ENCODE data around the gene GALK1. TPM values are rescaled to one million over a fixed set of nuclear protein-coding genes. Genes with fewer than 3 reads are reported as not detected.

Gene GALK1
- total and polyA plus RNA-seq, 2 of the 13 experiments (the other 11 are each of a cell fraction or from before 2014, with no cell fraction given), result 59.9 to 93.6 TPM

- 0 out of 2 replicates have a peak, but pooled peaks have one; percentile 12 for TF ChIP-seq TFE3 (CRISPR knock-in tag; IDR thresholded peaks at IDR 0.05)
- TF ChIP-seq MEF2D (CRISPR knock-in tag; IDR thresholded peaks at IDR 0.05), result peak; percentile 15; the same call in 1 of the 2 replicates
- TF ChIP-seq ZNF772 (CRISPR knock-in tag; IDR thresholded peaks at IDR 0.05), result 0 out of 2 replicates have a peak, but pooled peaks have one; percentile 62
- TF ChIP-seq ZFP90 (CRISPR knock-in tag; IDR thresholded peaks at IDR 0.05; ENCODE audit: borderline replicate concordance), result 0 out of 2 replicates have a peak, but pooled peaks have one; percentile 41
- peak; percentile 76 for TF ChIP-seq ZNF652 (CRISPR knock-in tag; IDR thresholded peaks at IDR 0.05; ENCODE audit: borderline replicate concordance, low read depth)
- TF ChIP-seq HINFP (CRISPR knock-in tag; IDR thresholded peaks at IDR 0.05; ENCODE audit: low read depth), result peak; percentile 37; the same call in 1 of the 2 replicates
- TF ChIP-seq ZNF263 (CRISPR knock-in tag; IDR thresholded peaks at IDR 0.05), result 0 out of 2 replicates have a peak, but pooled peaks have one; percentile 27
- peak; percentile 51; the same call in 1 of the 2 replicates for TF ChIP-seq MED1 (CRISPR knock-in tag; IDR thresholded peaks at IDR 0.05)
- no peak for TF ChIP-seq AGO1 (IDR thresholded peaks at IDR 0.05; ENCODE audit: low read depth, low read length, poor library complexity, severe bottlenecking)
- no peak for TF ChIP-seq ATF1 (CRISPR knock-in tag; IDR thresholded peaks at IDR 0.05)
- 0 out of 2 replicates have a peak, but pooled peaks have one; percentile 36 for TF ChIP-seq ZNF609 (CRISPR knock-in tag; IDR thresholded peaks at IDR 0.05; ENCODE audit: borderline replicate concordance)
- TF ChIP-seq HOXA7 (CRISPR knock-in tag; IDR thresholded peaks at IDR 0.05), result no peak
These were observed 6.6 kb upstream of the GALK1 start (continued) for GRCh38 chr17:75771334-75772281.

Measured in HepG2 (cell line).